Renal pelvis (tissue), 4 donors: ENCODE measurements around the gene ABHD17B. TPM values are rescaled to one million over a fixed set of nuclear protein-coding genes. Genes with fewer than 3 reads are reported as not detected.

Experiments
- DNase-seq: peaks from one replicate; pipeline ENCODE4 v3.0.0-alpha.2; 2013
- polyA plus RNA-seq, 3 donors: library from polyadenylated mRNA; unstranded; fragments of 120-200 nt; gene quantifications; one replicate each; pipeline ENCODE4 v1.2.1, GENCODE V29; 2013; ENCODE audit not compliant: insufficient read length in 3 of 3

ABHD17B gene
- polyA plus RNA-seq, 3 donors: 25.2 to 29.9 (median 25.9) TPM

DNA sequence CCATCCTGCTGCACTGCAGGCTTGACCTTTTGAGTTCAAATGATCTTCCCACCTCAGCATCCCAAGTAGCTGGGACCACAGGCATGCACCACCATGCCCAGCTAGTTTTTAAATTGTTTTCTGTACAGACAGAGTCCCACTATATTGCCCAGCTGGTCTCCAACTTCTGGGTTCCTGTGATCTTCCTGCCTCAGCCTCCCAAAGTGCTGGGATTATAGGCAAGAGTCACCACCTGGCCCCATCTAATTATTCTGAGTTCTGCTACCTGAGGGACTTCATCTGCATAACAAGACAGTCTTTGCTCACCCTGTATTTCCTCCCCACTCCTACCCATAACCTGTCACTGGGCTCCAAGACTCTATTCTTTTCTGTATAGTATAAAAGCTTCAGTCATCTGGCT, 88.1 kb downstream of the ABHD17B start:
- no peak for DNase-seq

DNA sequence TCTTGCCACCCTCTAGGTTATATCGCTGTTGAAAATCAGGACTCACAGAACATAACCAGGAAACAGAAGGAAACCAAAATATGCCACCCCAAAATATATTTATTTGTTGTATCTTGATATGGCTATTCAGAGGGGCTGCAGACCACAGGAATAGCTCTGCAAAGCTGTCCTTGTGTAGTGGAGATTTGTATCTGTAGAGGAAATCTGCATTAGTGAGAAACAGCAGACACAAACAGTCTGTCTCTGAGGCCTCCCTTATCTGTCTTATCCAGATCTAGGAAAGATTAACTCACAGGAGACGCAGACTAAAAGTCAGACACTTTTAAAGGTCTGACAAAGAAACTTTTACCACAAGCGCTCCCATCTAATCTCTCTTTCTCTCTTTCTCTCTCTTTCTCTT, 88.5 kb downstream of the ABHD17B start:
- DNase-seq: no peak

DNA sequence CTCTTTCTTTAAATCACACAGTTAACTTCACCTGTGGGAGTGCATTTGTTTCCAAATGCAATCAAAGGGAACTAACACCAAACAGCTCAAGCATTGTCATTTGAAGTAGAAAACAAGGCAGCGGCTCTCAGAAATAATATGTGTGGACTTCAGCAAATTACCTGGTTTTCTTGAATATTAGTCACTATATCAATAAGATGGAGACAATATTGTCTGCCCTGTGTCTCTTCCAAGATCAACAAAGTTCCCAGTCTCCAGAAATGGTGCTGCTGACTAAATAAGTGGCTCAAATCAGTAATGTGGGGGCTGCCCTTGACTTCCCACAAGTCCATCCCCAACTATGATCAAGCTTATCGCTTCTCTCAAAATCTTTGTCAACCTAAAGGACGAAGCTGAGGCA, 89.6 kb downstream of the ABHD17B start:
- DNase-seq: no peak

- DNase-seq: no peak
These were observed 90.5 kb downstream of the ABHD17B start for GRCh38 chr9:71820403-71820921.

- DNase-seq: peak; percentile 28
These were observed 91.8 kb downstream of the ABHD17B start for GRCh38 chr9:71819115-71819739.

GRCh38 chr9:71816916-71817451, 94.0 kb downstream of the ABHD17B start:
- DNase-seq: no peak

Other genes with a start within 250 kb of the ABHD17B start
- 10 to 100 TPM; 23.7 to 29.7 (median 27.6) TPM for gene CEMIP2, start 142.7 kb downstream of the ABHD17B start, polyA plus RNA-seq
- gene C9orf85, start 446 bp upstream of the ABHD17B start, polyA plus RNA-seq: 10 to 100 TPM; 13.5 to 17.6 (median 16.2) TPM
- not detected for gene C9orf57, start 149.4 kb upstream of the ABHD17B start, polyA plus RNA-seq
- under 1 TPM; 0.28 to 0.55 (median 0.34) TPM for gene GDA, start 238.2 kb upstream of the ABHD17B start, polyA plus RNA-seq